Gastroesophageal sphincter (tissue), 3 donors: ENCODE data around the gene FLYWCH2.

Experiments
- CTCF ChIP-seq, 4 experiments: fragments of 200-600 bp in 2 of 4; fragments of 450-650 bp in 2 of 4; sonication (generic) in 1 of 4; IDR thresholded peaks; one replicate each; pipeline ENCODE4 v1.5.1; 2017 to 2019; ENCODE audit warnings: antibody characterized with exemption in 4 of 4, mild to moderate bottlenecking in 2 of 4, moderate library complexity in 2 of 4
- EP300 ChIP-seq: sonication (generic); formaldehyde crosslinking; IDR thresholded peaks from one replicate; pipeline ENCODE4 v1.6.1; 2017; ENCODE audit warnings: antibody characterized with exemption, mild to moderate bottlenecking
- POLR2A ChIP-seq, 2 donors: fragments of 450-650 bp; IDR thresholded peaks; one replicate each; pipeline ENCODE4 v1.6.1; 2017; ENCODE audit warnings: antibody characterized with exemption in 2 of 2, mild to moderate bottlenecking in 2 of 2, moderate library complexity in 1 of 2
- POLR2AphosphoS5 ChIP-seq: sonication (generic); formaldehyde crosslinking; IDR thresholded peaks from one replicate; pipeline ENCODE4 v1.6.1; 2017; ENCODE audit warnings: antibody characterized with exemption

GRCh38 chr16:2894231-2894630, 11.2 kb downstream of the FLYWCH2 start:
- TF ChIP-seq EP300, result no peak
- no peak for TF ChIP-seq CTCF (IDR thresholded peaks at IDR 0.05)
- TF ChIP-seq POLR2A (IDR thresholded peaks at IDR 0.05), result no peak
- TF ChIP-seq POLR2AphosphoS5, result no peak
